ENCODE measurements around the gene IGFN1.
A peak's percentile ranks its signal among the peaks of the same experiment; 100 is the strongest.

DNA sequence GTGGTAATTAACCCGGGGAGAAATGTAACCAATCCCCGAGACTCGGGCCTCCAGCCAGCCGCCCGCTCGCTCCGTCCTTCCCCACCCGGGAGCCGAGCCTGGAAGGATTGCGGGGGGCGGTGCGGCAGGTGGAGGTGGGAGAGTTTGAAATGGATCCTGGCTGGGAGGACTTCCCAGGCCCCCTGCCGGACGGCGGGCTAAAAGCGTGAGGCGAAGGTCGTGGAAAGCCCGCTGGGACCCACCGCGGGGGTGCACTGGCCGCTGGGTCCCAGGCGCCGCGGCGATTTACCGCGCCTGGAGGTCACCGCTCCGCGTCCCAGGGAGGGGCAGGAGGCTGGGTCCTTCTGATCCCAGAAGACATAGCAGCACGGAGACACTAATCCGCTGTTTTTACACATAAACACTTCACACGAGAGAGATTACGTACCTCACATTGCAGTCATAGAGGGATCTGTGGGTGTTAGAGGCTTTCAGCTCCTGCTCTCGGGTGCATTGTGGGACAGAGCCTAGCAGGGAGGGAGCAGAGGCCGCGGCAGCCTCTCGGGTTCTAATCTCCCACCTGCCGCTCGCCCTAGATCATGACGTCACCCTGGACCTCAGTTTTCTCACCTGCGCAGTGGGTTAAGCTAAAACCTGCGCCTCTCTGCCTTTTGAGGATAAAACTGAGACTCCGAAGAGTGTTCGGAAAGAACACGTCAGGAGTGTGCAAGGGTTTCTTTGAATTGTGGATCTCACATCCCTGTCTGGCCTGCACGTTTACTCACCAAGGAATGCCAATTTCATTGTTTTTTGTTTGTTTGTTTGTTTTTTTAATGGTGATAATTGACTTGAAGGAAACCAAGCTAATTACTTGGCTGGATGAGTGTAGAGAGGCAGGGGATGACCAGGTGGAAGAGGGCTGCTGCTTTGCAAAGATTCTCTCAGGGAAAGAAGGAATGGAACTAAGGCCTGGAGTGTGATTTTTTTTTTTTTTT, 19.3 kb upstream of the IGFN1 start:
- TF ChIP-seq, protein P1, sequence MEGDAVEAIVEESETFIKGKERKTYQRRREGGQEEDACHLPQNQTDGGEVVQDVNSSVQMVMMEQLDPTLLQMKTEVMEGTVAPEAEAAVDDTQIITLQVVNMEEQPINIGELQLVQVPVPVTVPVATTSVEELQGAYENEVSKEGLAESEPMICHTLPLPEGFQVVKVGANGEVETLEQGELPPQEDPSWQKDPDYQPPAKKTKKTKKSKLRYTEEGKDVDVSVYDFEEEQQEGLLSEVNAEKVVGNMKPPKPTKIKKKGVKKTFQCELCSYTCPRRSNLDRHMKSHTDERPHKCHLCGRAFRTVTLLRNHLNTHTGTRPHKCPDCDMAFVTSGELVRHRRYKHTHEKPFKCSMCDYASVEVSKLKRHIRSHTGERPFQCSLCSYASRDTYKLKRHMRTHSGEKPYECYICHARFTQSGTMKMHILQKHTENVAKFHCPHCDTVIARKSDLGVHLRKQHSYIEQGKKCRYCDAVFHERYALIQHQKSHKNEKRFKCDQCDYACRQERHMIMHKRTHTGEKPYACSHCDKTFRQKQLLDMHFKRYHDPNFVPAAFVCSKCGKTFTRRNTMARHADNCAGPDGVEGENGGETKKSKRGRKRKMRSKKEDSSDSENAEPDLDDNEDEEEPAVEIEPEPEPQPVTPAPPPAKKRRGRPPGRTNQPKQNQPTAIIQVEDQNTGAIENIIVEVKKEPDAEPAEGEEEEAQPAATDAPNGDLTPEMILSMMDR (IDR thresholded peaks at IDR 0.05) = peak; percentile 73
- TF ChIP-seq ZFX (IDR thresholded peaks at IDR 0.05; ENCODE audit: borderline replicate concordance) = no peak

All from 22Rv1 (cell line).